ENCODE measurements around the gene RSU1.

Gene RSU1

GRCh38 chr10:16690417-16690816, 126.8 kb downstream of the RSU1 start:
- TF ChIP-seq CTCF (conservative IDR thresholded peaks at IDR 0.05; ENCODE audit: low read depth), result no peak
- ChIA-PET POLR2A (ENCODE audit: low non-redundant PET) (no interaction called here), CTCF (interaction anchor here (0.6 kb wide), 1 partner anchor 40 kb away, joined by 4 read pairs; no protein-coding TSS in a partner anchor)
- H3K27ac ChIP-seq, result no peak overlapping the region
- no peak for DNase-seq (ENCODE audit: low spot score)

- no peak overlapping the region for H3K27ac ChIP-seq
- CTCF ChIA-PET, result interaction anchor here (0.7 to 1.0 kb wide), 2 partner anchors 8 to 1970 kb away, joined by 3 to 7 read pairs; no protein-coding TSS in a partner anchor
- no peak for DNase-seq (ENCODE audit: low spot score)
- no peak for TF ChIP-seq CTCF (conservative IDR thresholded peaks at IDR 0.05; ENCODE audit: low read depth)
- POLR2A ChIA-PET (ENCODE audit: low non-redundant PET), result no interaction called here
These were observed 127.5 kb downstream of the RSU1 start for GRCh38 chr10:16689696-16690095.

GRCh38 chr10:16689227-16689626, 128.0 kb downstream of the RSU1 start:
- no peak for DNase-seq (ENCODE audit: low spot score)
- CTCF ChIA-PET, result interaction anchor here (0.6 to 1.0 kb wide), 3 partner anchors 8 to 1970 kb away, joined by 3 to 7 read pairs (median 3); no protein-coding TSS in a partner anchor
- no peak overlapping the region for H3K27ac ChIP-seq
- POLR2A ChIA-PET (ENCODE audit: low non-redundant PET), result no interaction called here
- no peak for TF ChIP-seq CTCF (conservative IDR thresholded peaks at IDR 0.05; ENCODE audit: low read depth)

GRCh38 chr10:16686054-16686902, 130.9 kb downstream of the RSU1 start:
- DNase-seq (ENCODE audit: low spot score), result no peak
- CTCF ChIA-PET, result interaction anchor here (0.6 kb wide), 1 partner anchor 826 kb away, joined by 4 read pairs; no protein-coding TSS in a partner anchor
- POLR2A ChIA-PET (ENCODE audit: low non-redundant PET), result no interaction called here
- H3K27ac ChIP-seq, result no peak overlapping the region
- no peak for TF ChIP-seq CTCF (conservative IDR thresholded peaks at IDR 0.05; ENCODE audit: low read depth)

- no peak for DNase-seq (ENCODE audit: low spot score)
- no peak for TF ChIP-seq CTCF (conservative IDR thresholded peaks at IDR 0.05; ENCODE audit: low read depth)
- ChIA-PET CTCF (no interaction called here), POLR2A (ENCODE audit: low non-redundant PET) (no interaction called here)
- H3K27ac ChIP-seq, result no peak overlapping the region
These were observed 131.7 kb downstream of the RSU1 start for GRCh38 chr10:16685551-16685950.

GRCh38 chr10:16681521-16681920, 135.7 kb downstream of the RSU1 start:
- no peak for DNase-seq (ENCODE audit: low spot score)
- no peak for TF ChIP-seq CTCF (conservative IDR thresholded peaks at IDR 0.05; ENCODE audit: low read depth)
- POLR2A ChIA-PET (ENCODE audit: low non-redundant PET), result no interaction called here
- CTCF ChIA-PET, result no interaction called here
- no peak overlapping the region for H3K27ac ChIP-seq

Measured in RWPE1 (cell line).